SK-N-SH (cell line): ENCODE measurements around the gene SLC35D3. TPM values are rescaled to one million over a fixed set of nuclear protein-coding genes. Genes with fewer than 3 reads are reported as not detected.

ENCODE experiments used
- CTCF ChIA-PET: fragments of 300-600, 350-600 bp; formaldehyde crosslinking; extraction: SDS; loops from one replicate; lab custom pipeline; 2021; lab: Yijun Ruan, JAX
- POLR2A ChIA-PET: fragments of 350-600 bp; sonication (Branson Sonifier 250); formaldehyde crosslinking; extraction: SDS; loops from one replicate; lab custom pipeline; 2020; ENCODE audit warnings: antibody characterized with exemption, inconsistent platforms; lab: Yijun Ruan, JAX
- DNase-seq: peaks from one replicate; pipeline ENCODE4 v3.0.0; 2012
- H2AFZ ChIP-seq: fragments of 200-600 bp; sonication (generic); 2 replicates; pipeline ENCODE4 v1.8.1; 2016; ENCODE audit warnings: antibody characterized with exemption, mild to moderate bottlenecking, low read depth
- H3F3A ChIP-seq: fragments of 200-600 bp; sonication (generic); replicated peaks from 2 replicates; pipeline ENCODE3; 2016; ENCODE audit warnings: antibody characterized with exemption, mild to moderate bottlenecking; ENCODE audit not compliant: insufficient read depth
- H3K27ac ChIP-seq, 2 experiments: fragments of 200-500 bp in 1 of 2; fragments of 200-600 bp in 1 of 2; sonication (Bioruptor generic) in 1 of 2; sonication (generic), shearing (Covaris generic) in 1 of 2; 2 replicates each; pipeline versions ENCODE4 v1.5.1 to v1.6.1; 2014 to 2016; ENCODE audit warnings: low read depth in 2 of 2, inconsistent platforms in 1 of 2, low read length in 1 of 2, mild to moderate bottlenecking in 1 of 2, mixed read lengths in 1 of 2
- H3K27me3 ChIP-seq: fragments of 200-600 bp; sonication (generic), shearing (Covaris generic); 2 replicates; pipeline ENCODE4 v1.6.1; 2016; ENCODE audit warnings: mixed run types; ENCODE audit not compliant: insufficient read depth
- H3K36me3 ChIP-seq, 2 experiments: fragments of 200-500 bp in 1 of 2; fragments of 200-600 bp in 1 of 2; sonication (Bioruptor generic) in 1 of 2; sonication (generic) in 1 of 2; replicated peaks in 1 of 2; 2 replicates each; pipeline versions ENCODE3 to v1.5.1; 2014 to 2016; ENCODE audit warnings: low read length in 1 of 2, mild to moderate bottlenecking in 1 of 2; ENCODE audit not compliant: insufficient read depth in 2 of 2, control insufficient read depth in 1 of 2
- H3K4me1 ChIP-seq, 2 experiments: fragments of 200-500 bp in 1 of 2; fragments of 200-600 bp in 1 of 2; sonication (Bioruptor generic) in 1 of 2; sonication (generic), shearing (Covaris generic) in 1 of 2; 2 replicates each; pipeline versions ENCODE4 v1.5.1 to v1.6.1; 2014 to 2016; ENCODE audit warnings: low read depth in 1 of 2, low read length in 1 of 2, mixed run types in 1 of 2; ENCODE audit not compliant: insufficient read depth in 2 of 2, control insufficient read depth in 1 of 2
- H3K4me2 ChIP-seq: fragments of 200-600 bp; sonication (generic), shearing (Covaris generic); 2 replicates; pipeline ENCODE4 v1.6.1; 2017; ENCODE audit warnings: mixed run types
- H3K4me3 ChIP-seq, 2 experiments: fragments of 200-500 bp in 1 of 2; fragments of 200-600 bp in 1 of 2; sonication (Bioruptor generic) in 1 of 2; sonication (generic), shearing (Covaris generic) in 1 of 2; 2 replicates each; pipeline versions ENCODE4 v1.5.1 to v1.8.1; 2014 to 2016; ENCODE audit warnings: low read depth in 2 of 2, inconsistent platforms in 1 of 2, low read length in 1 of 2, mild to moderate bottlenecking in 1 of 2, mixed read lengths in 1 of 2, moderate library complexity in 1 of 2
- H3K79me2 ChIP-seq: fragments of 200-600 bp; sonication (generic); 2 replicates; pipeline ENCODE4 v1.8.1; 2017; ENCODE audit warnings: mild to moderate bottlenecking; ENCODE audit not compliant: insufficient read depth
- H3K9ac ChIP-seq: fragments of 200-600 bp; sonication (generic); 2 replicates; pipeline ENCODE4 v1.6.1; 2017; ENCODE audit warnings: mixed run types
- H3K9me2 ChIP-seq: fragments of 200-600 bp; sonication (generic); 2 replicates; pipeline ENCODE4 v1.6.1; 2017; ENCODE audit warnings: mixed run types
- H3K9me3 ChIP-seq: fragments of 200-600 bp; sonication (generic); 2 replicates; pipeline ENCODE4 v1.6.1; 2017; ENCODE audit warnings: mixed run types, mild to moderate bottlenecking, moderate library complexity
- H4K20me1 ChIP-seq: fragments of 200-600 bp; sonication (generic); 2 replicates; pipeline ENCODE4 v1.6.1; 2017; ENCODE audit warnings: mild to moderate bottlenecking, mixed run types; ENCODE audit not compliant: insufficient read depth
- CHD2 ChIP-seq: fragments of 150-350 bp; IDR thresholded peaks from 2 replicates; pipeline ENCODE4 v1.6.1; 2018; ENCODE audit warnings: low read length; ENCODE audit not compliant: partially characterized antibody
- ELF1 ChIP-seq: IDR thresholded peaks from 2 replicates; pipeline ENCODE4 v1.4.0; 2012
- FOSL2 ChIP-seq: IDR thresholded peaks from 2 replicates; pipeline ENCODE4 v1.4.0; 2012; ENCODE audit warnings: low read depth, mild to moderate bottlenecking, moderate library complexity, borderline replicate concordance
- FOXJ3 ChIP-seq: sonication (generic); formaldehyde crosslinking; IDR thresholded peaks from 2 replicates; pipeline ENCODE4 v1.5.1; 2020; ENCODE audit warnings: mild to moderate bottlenecking, missing genetic modification reagents
- FOXM1 ChIP-seq: IDR thresholded peaks from 2 replicates; pipeline ENCODE4 v1.4.0; 2012; ENCODE audit warnings: low read depth, mild to moderate bottlenecking
- GABPA ChIP-seq: IDR thresholded peaks from 2 replicates; pipeline ENCODE4 v1.4.0; 2012; ENCODE audit warnings: low read depth, mild to moderate bottlenecking
- JUND ChIP-seq: IDR thresholded peaks from 2 replicates; pipeline ENCODE4 v1.4.0; 2012
- NFIC ChIP-seq: IDR thresholded peaks from 2 replicates; pipeline ENCODE4 v1.4.0; 2012; ENCODE audit warnings: borderline replicate concordance
- POLR2AphosphoS5 ChIP-seq: IDR thresholded peaks from 2 replicates; pipeline ENCODE4 v1.6.1; 2012; ENCODE audit warnings: low read depth, low read length
- RAD21 ChIP-seq: IDR thresholded peaks from 2 replicates; pipeline ENCODE4 v1.6.1; 2012; ENCODE audit warnings: mild to moderate bottlenecking, low read length
- RFX5 ChIP-seq: IDR thresholded peaks from 2 replicates; pipeline ENCODE4 v1.6.1; 2012; ENCODE audit warnings: mild to moderate bottlenecking, improper control_type of control experiment, low read length
- SMC3 ChIP-seq: IDR thresholded peaks from 2 replicates; pipeline ENCODE4 v1.6.1; 2012; ENCODE audit warnings: low read depth, low read length, improper control_type of control experiment
- TEAD4 ChIP-seq: IDR thresholded peaks from 2 replicates; pipeline ENCODE4 v1.4.0; 2012; ENCODE audit warnings: mild to moderate bottlenecking, borderline replicate concordance; ENCODE audit not compliant: insufficient read depth
- YY1 ChIP-seq: IDR thresholded peaks from 2 replicates; pipeline ENCODE4 v1.4.0; 2012; ENCODE audit warnings: low read depth, mild to moderate bottlenecking
- WGBS: methylation state at CpG from one replicate; pipeline ENCODE4 v1.1.6; 2017; ENCODE audit warnings: low lambda C conversion rate; 5-methylcytosine and 5-hydroxymethylcytosine counted together
- polyA plus RNA-seq, 3 experiments: library from polyadenylated mRNA; depleted of rRNA; stranded (reverse); fragments of >200 nt; gene quantifications; 2 replicates each; pipeline ENCODE4 v1.2.3, GENCODE V29; 2012
- TF ChIP-seq, protein P1 (sequence below): IDR thresholded peaks from 2 replicates; pipeline ENCODE4 v1.4.0; 2012; ENCODE audit warnings: low read depth, borderline replicate concordance
- TF ChIP-seq, protein P2 (sequence below): IDR thresholded peaks from 2 replicates; pipeline ENCODE4 v1.4.0; 2012; ENCODE audit warnings: low read depth
- TF ChIP-seq, protein P3 (sequence below): fragments of 150-350 bp; IDR thresholded peaks from 2 replicates; pipeline ENCODE4 v1.6.1; 2016; ENCODE audit warnings: mild to moderate bottlenecking, low read depth, low read length
- TF ChIP-seq, protein P4 (sequence below): fragments of 200-600 bp; sonication (generic); IDR thresholded peaks from 2 replicates; pipeline ENCODE4 v1.6.1; 2017; ENCODE audit warnings: antibody characterized with exemption, mild to moderate bottlenecking, moderate library complexity

Gene SLC35D3
- polyA plus RNA-seq, 1 of the 3 experiments (the other 2 are of a cell fraction): 0.05 TPM

DNA sequence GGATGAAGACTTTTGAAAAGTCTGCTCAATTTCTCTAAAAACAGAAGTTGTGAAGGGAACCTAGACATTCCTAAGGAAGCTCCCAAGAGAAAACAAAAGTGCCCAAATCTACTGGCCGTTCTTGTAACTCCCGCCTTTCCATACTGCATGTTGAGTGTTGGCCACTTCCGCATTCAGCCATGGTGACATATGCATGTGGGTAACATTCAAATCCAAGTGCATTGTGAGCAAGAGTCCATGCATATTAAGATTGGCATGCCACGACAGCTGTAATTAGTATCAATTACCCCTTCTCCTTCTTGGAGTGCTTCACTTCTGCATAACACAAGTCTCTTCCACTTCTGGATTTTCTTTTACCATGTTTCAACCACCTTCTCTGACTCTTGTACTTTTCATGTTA is 8.4 kb downstream of the SLC35D3 start:
- Histone ChIP-seq H2AFZ (no peak overlapping the region), H3K9me2 (no peaks in the 10 kb centered on the region), H3K9ac (no peak overlapping the region), H3K4me2 (no peak overlapping the region), H3K27me3 (no peaks in the 10 kb centered on the region), H4K20me1 (no peaks in the 10 kb centered on the region), H3K79me2 (no peaks in the 10 kb centered on the region), H3K4me3 (no peak overlapping the region), H3K4me1 (no peaks in the 10 kb centered on the region; a peak in 1 of 4 replicates), H3K9me3 (no peaks in the 10 kb centered on the region), H3F3A (no peaks in the 10 kb centered on the region), H3K27ac (no peak overlapping the region), H3K36me3 (no peaks in the 10 kb centered on the region)
- TF ChIP-seq ELF1: no peak
- no peak for TF ChIP-seq POLR2AphosphoS5
- no peak for TF ChIP-seq RAD21
- TF ChIP-seq FOXJ3: no peak
- TF ChIP-seq, protein P1, sequence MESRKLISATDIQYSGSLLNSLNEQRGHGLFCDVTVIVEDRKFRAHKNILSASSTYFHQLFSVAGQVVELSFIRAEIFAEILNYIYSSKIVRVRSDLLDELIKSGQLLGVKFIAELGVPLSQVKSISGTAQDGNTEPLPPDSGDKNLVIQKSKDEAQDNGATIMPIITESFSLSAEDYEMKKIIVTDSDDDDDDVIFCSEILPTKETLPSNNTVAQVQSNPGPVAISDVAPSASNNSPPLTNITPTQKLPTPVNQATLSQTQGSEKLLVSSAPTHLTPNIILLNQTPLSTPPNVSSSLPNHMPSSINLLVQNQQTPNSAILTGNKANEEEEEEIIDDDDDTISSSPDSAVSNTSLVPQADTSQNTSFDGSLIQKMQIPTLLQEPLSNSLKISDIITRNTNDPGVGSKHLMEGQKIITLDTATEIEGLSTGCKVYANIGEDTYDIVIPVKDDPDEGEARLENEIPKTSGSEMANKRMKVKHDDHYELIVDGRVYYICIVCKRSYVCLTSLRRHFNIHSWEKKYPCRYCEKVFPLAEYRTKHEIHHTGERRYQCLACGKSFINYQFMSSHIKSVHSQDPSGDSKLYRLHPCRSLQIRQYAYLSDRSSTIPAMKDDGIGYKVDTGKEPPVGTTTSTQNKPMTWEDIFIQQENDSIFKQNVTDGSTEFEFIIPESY: no peak
- TF ChIP-seq YY1: no peak
- TF ChIP-seq, protein P2, sequence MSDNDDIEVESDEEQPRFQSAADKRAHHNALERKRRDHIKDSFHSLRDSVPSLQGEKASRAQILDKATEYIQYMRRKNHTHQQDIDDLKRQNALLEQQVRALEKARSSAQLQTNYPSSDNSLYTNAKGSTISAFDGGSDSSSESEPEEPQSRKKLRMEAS: no peak
- no peak for TF ChIP-seq GABPA
- TF ChIP-seq TEAD4: no peak
- no peak for TF ChIP-seq JUND
- no peak for TF ChIP-seq RFX5
- no peak for TF ChIP-seq CHD2
- TF ChIP-seq, protein P3, sequence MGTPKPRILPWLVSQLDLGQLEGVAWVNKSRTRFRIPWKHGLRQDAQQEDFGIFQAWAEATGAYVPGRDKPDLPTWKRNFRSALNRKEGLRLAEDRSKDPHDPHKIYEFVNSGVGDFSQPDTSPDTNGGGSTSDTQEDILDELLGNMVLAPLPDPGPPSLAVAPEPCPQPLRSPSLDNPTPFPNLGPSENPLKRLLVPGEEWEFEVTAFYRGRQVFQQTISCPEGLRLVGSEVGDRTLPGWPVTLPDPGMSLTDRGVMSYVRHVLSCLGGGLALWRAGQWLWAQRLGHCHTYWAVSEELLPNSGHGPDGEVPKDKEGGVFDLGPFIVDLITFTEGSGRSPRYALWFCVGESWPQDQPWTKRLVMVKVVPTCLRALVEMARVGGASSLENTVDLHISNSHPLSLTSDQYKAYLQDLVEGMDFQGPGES: no peak
- TF ChIP-seq FOSL2: no peak
- DNase-seq: no peak
- ChIA-PET CTCF (no interaction called here), POLR2A (no interaction called here)
- 77% methylated on average over 4 of the region's 4 CpGs for WGBS

DNA sequence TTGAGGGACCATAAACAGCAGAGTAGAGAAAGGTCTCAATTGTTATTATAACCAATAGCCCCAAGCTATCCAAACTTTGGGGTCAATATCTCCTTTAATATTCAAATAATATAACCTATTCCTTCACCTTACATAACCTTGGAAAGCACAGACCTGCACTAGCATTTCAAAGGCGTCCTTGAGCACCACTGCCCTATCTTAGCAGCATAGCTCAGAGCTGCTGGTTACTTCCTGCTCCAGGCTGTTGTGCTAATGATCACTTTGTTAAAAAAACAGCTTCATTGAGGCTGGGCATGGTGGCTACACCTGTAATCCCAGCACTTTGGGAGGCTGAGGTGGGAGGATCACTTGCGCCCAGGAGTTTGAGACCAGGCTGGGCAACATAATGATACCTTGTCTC is 10.5 kb downstream of the SLC35D3 start:
- H3K4me3 ChIP-seq: no peak overlapping the region
- POLR2A ChIA-PET: no interaction called here
- H3K36me3 ChIP-seq: no peaks in the 10 kb centered on the region
- WGBS: 75% methylated on average over 2 of the region's 2 CpGs
- H3K27ac ChIP-seq: no peak overlapping the region
- H3K79me2 ChIP-seq: no peaks in the 10 kb centered on the region
- no peaks in the 10 kb centered on the region for H3K9me3 ChIP-seq
- no peaks in the 10 kb centered on the region for H3K27me3 ChIP-seq
- no peak overlapping the region for H2AFZ ChIP-seq
- TF ChIP-seq GABPA (no peak), SMC3 (no peak), FOXM1 (no peak), RAD21 (no peak), FOSL2 (no peak), JUND (no peak), NFIC (no peak)
- TF ChIP-seq, protein P3: no peak
- TF ChIP-seq, protein P4, sequence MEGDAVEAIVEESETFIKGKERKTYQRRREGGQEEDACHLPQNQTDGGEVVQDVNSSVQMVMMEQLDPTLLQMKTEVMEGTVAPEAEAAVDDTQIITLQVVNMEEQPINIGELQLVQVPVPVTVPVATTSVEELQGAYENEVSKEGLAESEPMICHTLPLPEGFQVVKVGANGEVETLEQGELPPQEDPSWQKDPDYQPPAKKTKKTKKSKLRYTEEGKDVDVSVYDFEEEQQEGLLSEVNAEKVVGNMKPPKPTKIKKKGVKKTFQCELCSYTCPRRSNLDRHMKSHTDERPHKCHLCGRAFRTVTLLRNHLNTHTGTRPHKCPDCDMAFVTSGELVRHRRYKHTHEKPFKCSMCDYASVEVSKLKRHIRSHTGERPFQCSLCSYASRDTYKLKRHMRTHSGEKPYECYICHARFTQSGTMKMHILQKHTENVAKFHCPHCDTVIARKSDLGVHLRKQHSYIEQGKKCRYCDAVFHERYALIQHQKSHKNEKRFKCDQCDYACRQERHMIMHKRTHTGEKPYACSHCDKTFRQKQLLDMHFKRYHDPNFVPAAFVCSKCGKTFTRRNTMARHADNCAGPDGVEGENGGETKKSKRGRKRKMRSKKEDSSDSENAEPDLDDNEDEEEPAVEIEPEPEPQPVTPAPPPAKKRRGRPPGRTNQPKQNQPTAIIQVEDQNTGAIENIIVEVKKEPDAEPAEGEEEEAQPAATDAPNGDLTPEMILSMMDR: no peak
- TF ChIP-seq, all 33 proteins: peak for 0
- Histone ChIP-seq H3K9ac (no peak overlapping the region), H3K9me2 (no peaks in the 10 kb centered on the region), H3K4me1 (peaks cover 0 to 4% of the 10 kb centered on the region in 2 experiments; a peak in 1 of 4 replicates), H3K4me2 (no peak overlapping the region), H3F3A (no peaks in the 10 kb centered on the region), H4K20me1 (no peaks in the 10 kb centered on the region)
- no peak for DNase-seq
- CTCF ChIA-PET: interaction anchor here (0.9 to 1.1 kb wide), 3 partner anchors 9 to 34 kb away, joined by 3 to 4 read pairs (median 3); no protein-coding TSS in a partner anchor
